Urinary bladder (tissue), 4 donors: Measurements from ENCODE around the gene DEAF1. TPM values are rescaled to one million over a fixed set of nuclear protein-coding genes. Genes with fewer than 3 reads are reported as not detected.

Source experiments
- DNase-seq: peaks from one replicate; pipeline ENCODE4 v3.0.0-alpha.2; 2015; ENCODE audit errors: extremely low spot score
- H3K27ac ChIP-seq: one replicate; pipeline ENCODE4 v1.5.1; 2013; ENCODE audit warnings: low read depth, mild to moderate bottlenecking, moderate library complexity
- H3K36me3 ChIP-seq: one replicate; pipeline ENCODE4 v1.6.1; 2013; ENCODE audit warnings: mild to moderate bottlenecking, moderate library complexity; ENCODE audit not compliant: insufficient read depth
- H3K4me1 ChIP-seq: one replicate; pipeline ENCODE4 v1.6.1; 2013; ENCODE audit warnings: mild to moderate bottlenecking, moderate library complexity; ENCODE audit not compliant: insufficient read depth
- H3K4me3 ChIP-seq: one replicate; pipeline ENCODE4 v1.5.1; 2013; ENCODE audit warnings: low read depth, low read length
- WGBS: extraction: QIAGEN DNeasy Blood & Tissue Kit; methylation state at CpG from one replicate; pipeline ENCODE4 v1.1.7; 2013; 5-methylcytosine and 5-hydroxymethylcytosine counted together
- polyA plus RNA-seq: library from polyadenylated mRNA; stranded (reverse); fragments of 200-250 nt; gene quantifications from one replicate; pipeline ENCODE4 v1.2.3, GENCODE V29; 2013
- total RNA-seq: library from RNA; depleted of rRNA; stranded (reverse); fragments of >200 nt; gene quantifications from one replicate; pipeline ENCODE4 v1.2.3, GENCODE V29; 2014
- donor health status: healthy with polysubstance abuse.
- donor health status: healthy.

DEAF1 gene
- total and polyA plus RNA-seq, 2 donors = 14.9 to 29.7 TPM

- Histone ChIP-seq H3K4me3 (no peak overlapping the region), H3K4me1 (no peaks in the 10 kb centered on the region), H3K36me3 (peaks cover 1% of the 10 kb centered on the region), H3K27ac (no peak overlapping the region)
- DNase-seq = no peak
- 71% methylated on average over 27 of the region's 27 CpGs for WGBS
These were observed 14.3 kb upstream of the DEAF1 start for GRCh38 chr11:709109-709997.

DNA sequence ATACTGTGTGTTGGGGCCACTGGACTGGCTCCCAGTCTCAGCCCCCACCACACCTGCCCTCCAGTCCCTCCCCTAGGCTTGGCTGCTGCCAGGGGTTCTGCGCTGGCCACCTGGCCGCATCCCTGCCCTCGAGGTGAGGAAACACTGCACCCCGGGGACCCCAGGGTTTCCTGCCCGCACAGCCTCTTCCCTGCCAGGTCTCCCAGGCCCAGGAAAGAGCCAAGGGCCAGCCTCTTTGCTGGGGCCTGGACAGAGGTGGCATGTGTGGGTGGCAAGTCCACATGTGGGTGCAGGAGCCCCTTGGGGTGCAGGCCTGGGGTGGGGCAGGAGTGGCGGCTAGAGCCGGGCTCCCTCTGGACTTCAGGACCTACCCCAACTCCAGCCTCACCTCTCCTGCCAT is 13.5 kb upstream of the DEAF1 start:
- Histone ChIP-seq H3K36me3 (peaks cover 1% of the 10 kb centered on the region), H3K27ac (no peak overlapping the region), H3K4me1 (no peaks in the 10 kb centered on the region), H3K4me3 (no peak overlapping the region)
- DNase-seq = no peak
- WGBS = 77% methylated on average over 7 of the region's 7 CpGs

DNA sequence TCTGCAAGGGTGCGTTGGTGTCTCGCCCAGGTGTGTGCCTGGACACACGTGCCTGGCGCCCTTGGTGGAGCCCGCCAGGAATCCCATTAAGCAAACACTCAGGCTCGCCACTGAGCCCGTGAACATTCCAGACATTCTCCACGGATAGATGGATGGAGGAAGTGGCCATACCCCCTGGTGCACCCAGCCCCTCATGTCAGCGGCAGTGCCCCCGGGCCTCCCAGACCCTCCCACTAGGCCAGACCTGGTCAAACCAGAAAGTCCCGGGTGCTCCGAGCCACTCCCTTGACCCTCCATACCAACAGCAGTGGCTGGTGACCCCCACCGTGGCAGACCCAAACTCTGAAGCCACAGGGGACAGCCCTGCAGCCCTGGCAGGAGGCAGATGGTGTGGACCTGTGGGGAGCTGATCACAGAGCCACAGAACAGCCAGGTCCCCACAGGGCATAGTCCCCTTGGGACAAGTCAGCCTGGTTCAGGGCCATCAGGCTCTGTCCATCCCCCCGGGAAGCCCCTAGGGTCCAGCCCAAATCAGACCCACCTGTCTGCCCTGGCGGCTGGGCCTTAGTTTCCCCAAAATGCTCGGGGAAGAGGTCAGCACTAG is 12.9 kb upstream of the DEAF1 start:
- Histone ChIP-seq H3K4me1 (no peaks in the 10 kb centered on the region), H3K27ac (no peak overlapping the region), H3K4me3 (no peak overlapping the region), H3K36me3 (peaks cover 1% of the 10 kb centered on the region)
- WGBS = 80% methylated on average over 16 of the region's 16 CpGs
- no peak for DNase-seq

- no peaks in the 10 kb centered on the region for H3K4me1 ChIP-seq
- H3K4me3 ChIP-seq = peak overlapping the region; percentile 50
- H3K36me3 ChIP-seq = peaks cover 1% of the 10 kb centered on the region
- no peak overlapping the region for H3K27ac ChIP-seq
- no peak for DNase-seq
- 40% methylated on average over 30 of the region's 30 CpGs for WGBS
These were observed 12.2 kb upstream of the DEAF1 start for GRCh38 chr11:706957-707816.

DNA sequence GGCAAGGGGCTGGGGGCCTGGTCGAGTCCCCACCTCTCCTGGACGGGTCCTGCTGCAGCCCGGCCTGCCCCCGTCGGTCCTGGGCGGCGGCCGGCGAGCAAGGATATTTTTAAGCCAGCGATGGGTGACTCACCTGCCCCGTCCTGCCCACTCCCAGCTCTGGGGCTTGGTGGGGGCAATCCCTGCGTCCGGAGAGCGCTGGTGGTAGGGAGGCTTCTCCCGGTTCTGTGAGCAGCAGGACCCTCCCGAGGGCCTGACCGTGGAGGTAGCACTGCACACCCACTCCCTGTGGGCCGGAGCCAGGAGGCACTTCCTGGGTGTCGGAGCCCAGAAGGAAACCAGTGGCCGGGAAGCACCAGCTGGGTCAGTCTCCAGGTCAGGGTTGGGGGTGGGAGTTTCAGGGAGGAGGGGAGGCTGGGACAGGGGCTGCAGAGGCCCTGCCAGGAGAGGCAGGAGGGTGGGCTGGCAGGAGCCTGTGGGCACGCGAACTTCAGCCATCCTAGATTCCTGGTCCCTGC is 11.5 kb upstream of the DEAF1 start:
- WGBS = 5% methylated on average over 22 of the region's 22 CpGs
- DNase-seq = no peak
- Histone ChIP-seq H3K4me1 (no peaks in the 10 kb centered on the region), H3K36me3 (peaks cover 1% of the 10 kb centered on the region), H3K27ac (peak overlapping the region; percentile 59), H3K4me3 (peak overlapping the region; percentile 50)

GRCh38 chr11:705646-706438 is 10.8 kb upstream of the DEAF1 start, which contains the start of gene EPS8L2:
Gene EPS8L2, plus strand, starts transcription at chr11:706231. Its CDS starts 3,177 bp downstream, at chr11:709408.
- Histone ChIP-seq H3K4me3 (peak within 1 kb of the TSS; percentile 50), H3K4me1 (no peaks in the 10 kb centered on the region), H3K36me3 (peaks cover 1% of the 10 kb centered on the region), H3K27ac (peak within 1 kb of the TSS; percentile 71)
- DNase-seq = no peak
- 8% methylated on average over 90 of the region's 90 CpGs for WGBS

- no peaks in the 10 kb centered on the region for H3K4me1 ChIP-seq
- DNase-seq = no peak
These were observed 10.0 kb upstream of the DEAF1 start for GRCh38 chr11:704781-705645.

GRCh38 chr11:704228-704674 is 9.2 kb upstream of the DEAF1 start:
- Histone ChIP-seq H3K4me1 (no peaks in the 10 kb centered on the region), H3K4me3 (no peak overlapping the region), H3K36me3 (no peaks in the 10 kb centered on the region), H3K27ac (peak overlapping the region; percentile 74)
- no peak for DNase-seq
- 88% methylated on average over 18 of the region's 18 CpGs for whole genome bisulfite sequencing

More at GRCh38 chr11:704781-705645, 10.0 kb upstream of the DEAF1 start:
- no peak overlapping the region for H3K4me3 ChIP-seq
- WGBS = 67% methylated on average over 27 of the region's 27 CpGs
- H3K27ac ChIP-seq = peak overlapping the region; percentile 74
- no peaks in the 10 kb centered on the region for H3K36me3 ChIP-seq

DNA sequence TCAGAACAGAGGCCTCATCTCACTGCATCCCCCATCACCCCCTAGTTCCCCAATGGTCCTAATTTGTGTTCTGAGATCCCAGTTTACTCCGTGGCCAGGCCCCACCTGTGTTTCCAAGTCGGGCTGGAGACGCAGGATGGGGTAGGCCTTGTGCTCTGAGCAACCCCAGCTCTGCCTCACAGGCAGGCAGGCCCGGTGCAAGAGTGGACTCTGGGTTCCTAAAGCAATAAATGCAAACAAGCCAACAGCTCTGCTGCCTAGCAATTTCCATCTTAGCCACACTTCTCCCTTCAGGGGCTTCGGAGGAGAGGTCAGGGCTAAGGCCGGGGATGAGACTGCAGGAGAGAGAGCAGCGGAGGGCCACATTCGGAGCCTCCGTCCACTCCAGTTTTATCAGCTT is 8.5 kb upstream of the DEAF1 start:
- WGBS = 89% methylated on average over 9 of the region's 9 CpGs
- Histone ChIP-seq H3K4me3 (no peak overlapping the region), H3K36me3 (no peaks in the 10 kb centered on the region), H3K4me1 (no peaks in the 10 kb centered on the region), H3K27ac (peak overlapping the region; percentile 27)
- no peak for DNase-seq

DNA sequence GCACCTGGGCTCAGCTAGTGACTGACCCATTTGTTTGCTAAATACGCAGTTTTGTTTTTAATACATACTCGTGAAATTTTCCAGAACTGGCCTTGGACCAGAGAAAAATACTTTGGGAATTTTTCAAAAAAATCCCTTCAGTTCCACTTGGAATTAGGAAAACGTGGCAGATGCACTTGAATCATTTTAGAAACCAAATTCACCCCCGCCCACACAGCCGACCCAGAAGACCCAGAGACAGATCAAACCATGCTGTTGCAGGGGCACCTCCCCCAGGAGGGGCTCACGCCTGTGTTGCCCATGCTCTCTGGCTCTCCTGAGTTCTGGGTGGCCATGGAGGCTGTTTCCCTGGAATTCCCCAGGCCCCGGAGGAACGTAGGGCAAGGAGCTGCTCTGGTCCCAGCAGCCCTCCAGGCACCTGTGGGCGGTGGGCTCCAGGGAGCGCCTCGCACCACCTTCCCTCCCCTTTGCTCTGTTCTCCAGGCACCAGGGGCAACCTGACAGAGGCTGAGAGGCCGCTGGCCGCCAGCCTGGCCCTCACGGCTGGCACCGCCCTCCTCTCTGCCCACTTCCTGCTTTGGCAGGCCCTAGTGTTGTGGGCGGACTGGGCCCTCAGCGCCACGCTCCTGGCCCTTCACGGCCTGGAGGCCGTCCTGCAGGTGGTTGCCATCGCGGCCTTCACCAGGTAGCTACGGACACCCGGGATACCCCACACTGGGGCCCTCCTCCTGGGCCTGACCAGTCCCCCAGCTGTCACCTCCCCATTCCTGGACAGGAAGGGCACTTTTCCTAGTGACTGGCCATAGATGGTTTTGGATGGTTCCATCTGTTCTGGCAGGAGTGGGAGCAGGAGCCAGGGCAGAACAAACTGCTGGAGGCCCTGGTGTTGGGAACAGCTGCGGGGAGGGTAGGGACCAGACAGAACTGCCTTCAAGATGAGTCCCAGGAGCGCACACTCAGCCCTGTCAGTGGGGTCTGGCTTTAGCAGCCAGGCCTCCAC is 7.7 kb upstream of the DEAF1 start:
- no peak overlapping the region for H3K4me3 ChIP-seq
- no peaks in the 10 kb centered on the region for H3K36me3 ChIP-seq
- no peaks in the 10 kb centered on the region for H3K4me1 ChIP-seq
- DNase-seq = no peak
- 81% methylated on average over 26 of the region's 26 CpGs for WGBS
- peak overlapping the region; percentile 27 for H3K27ac ChIP-seq
